H9 (cell line): ENCODE data around the gene HCRTR1. TPM values are rescaled to one million over a fixed set of nuclear protein-coding genes. Genes with fewer than 3 reads are reported as not detected.

Experiments
- DNase-seq: peaks from one replicate; pipeline ENCODE4 v3.0.0-alpha.2; 2017
- H2AFZ ChIP-seq: one replicate; pipeline ENCODE4 v1.6.1; 2013; ENCODE audit warnings: mild to moderate bottlenecking, low read length, control low read depth, moderate library complexity
- H2AK5ac ChIP-seq: 2 replicates; pipeline ENCODE4 v1.6.1; 2013; ENCODE audit warnings: low read length, control low read depth, mixed read lengths; ENCODE audit not compliant: insufficient read length
- H2BK120ac ChIP-seq: one replicate; pipeline ENCODE4 v1.6.1; 2013; ENCODE audit warnings: low read depth, mild to moderate bottlenecking, low read length, control low read depth, inconsistent platforms; ENCODE audit not compliant: poor library complexity, severe bottlenecking
- H2BK12ac ChIP-seq: 2 replicates; pipeline ENCODE4 v1.6.1; 2013; ENCODE audit warnings: low read length, control low read depth, mixed read lengths, low read depth; ENCODE audit not compliant: insufficient read length
- H2BK15ac ChIP-seq: 2 replicates; pipeline ENCODE4 v1.6.1; 2013; ENCODE audit warnings: low read depth, low read length, control low read depth
- H2BK20ac ChIP-seq: one replicate; pipeline ENCODE4 v1.6.1; 2013; ENCODE audit warnings: low read depth, mild to moderate bottlenecking, low read length, control low read depth, inconsistent platforms; ENCODE audit not compliant: poor library complexity, severe bottlenecking
- H2BK5ac ChIP-seq: 2 replicates; pipeline ENCODE4 v1.6.1; 2013; ENCODE audit warnings: low read length, control low read depth, mixed read lengths; ENCODE audit not compliant: insufficient read length
- H3K14ac ChIP-seq: 2 replicates; pipeline ENCODE4 v1.6.1; 2013; ENCODE audit warnings: low read length, control low read depth; ENCODE audit not compliant: insufficient read depth
- H3K18ac ChIP-seq: 2 replicates; pipeline ENCODE4 v1.6.1; 2013; ENCODE audit warnings: low read depth, mild to moderate bottlenecking, mixed read lengths, low read length, control low read depth; ENCODE audit not compliant: insufficient read length
- H3K23ac ChIP-seq: 2 replicates; pipeline ENCODE4 v1.6.1; 2013; ENCODE audit warnings: low read length, control low read depth, mixed read lengths, low read depth; ENCODE audit not compliant: insufficient read length
- H3K23me2 ChIP-seq: 2 replicates; pipeline ENCODE4 v1.6.1; 2013; ENCODE audit warnings: low read depth, mild to moderate bottlenecking, mixed read lengths, low read length, control low read depth; ENCODE audit not compliant: insufficient read length, poor library complexity, severe bottlenecking
- H3K27ac ChIP-seq: 2 replicates; pipeline ENCODE4 v1.5.1; 2013; ENCODE audit warnings: low read length, control low read depth, mixed read lengths, low read depth; ENCODE audit not compliant: insufficient read length
- H3K27me3 ChIP-seq: 2 replicates; pipeline ENCODE4 v1.6.1; 2013; ENCODE audit warnings: low read length, control low read depth, inconsistent platforms; ENCODE audit not compliant: insufficient read depth
- H3K4ac ChIP-seq: 2 replicates; pipeline ENCODE4 v1.6.1; 2013; ENCODE audit warnings: low read depth, mild to moderate bottlenecking, control low read depth, inconsistent platforms, low read length, moderate library complexity
- H3K4me1 ChIP-seq: 2 replicates; pipeline ENCODE4 v1.6.1; 2013; ENCODE audit warnings: low read length, control low read depth, inconsistent platforms; ENCODE audit not compliant: insufficient read depth
- H3K4me2 ChIP-seq: 2 replicates; pipeline ENCODE4 v1.6.1; 2013; ENCODE audit warnings: low read length, control low read depth, mixed read lengths; ENCODE audit not compliant: insufficient read length, insufficient read depth
- H3K56ac ChIP-seq: 2 replicates; pipeline ENCODE4 v1.6.1; 2013; ENCODE audit warnings: low read depth, mild to moderate bottlenecking, mixed read lengths, low read length, control low read depth; ENCODE audit not compliant: insufficient read length
- H3K79me1 ChIP-seq: 2 replicates; pipeline ENCODE4 v1.6.1; 2013; ENCODE audit warnings: low read depth, mild to moderate bottlenecking, moderate library complexity, low read length, control low read depth, inconsistent platforms; ENCODE audit not compliant: insufficient read depth, poor library complexity, severe bottlenecking
- H3K79me2 ChIP-seq: 2 replicates; pipeline ENCODE4 v1.6.1; 2013; ENCODE audit warnings: low read length, control low read depth, inconsistent platforms; ENCODE audit not compliant: insufficient read depth
- H3K9ac ChIP-seq: 2 replicates; pipeline ENCODE4 v1.6.1; 2013; ENCODE audit warnings: low read length, control low read depth, mixed read lengths; ENCODE audit not compliant: insufficient read length; ENCODE audit errors: extremely low read depth
- H3K9me3 ChIP-seq: one replicate; pipeline ENCODE4 v1.6.1; 2013; ENCODE audit warnings: low read depth, low read length, inconsistent platforms; ENCODE audit not compliant: control insufficient read depth
- H3T11ph ChIP-seq: one replicate; pipeline ENCODE4 v1.6.1; 2013; ENCODE audit warnings: mild to moderate bottlenecking, low read length, control low read depth, inconsistent platforms
- H4K20me1 ChIP-seq: one replicate; pipeline ENCODE4 v1.6.1; 2013; ENCODE audit not compliant: control insufficient read depth, insufficient read length, insufficient read depth
- H4K5ac ChIP-seq: 2 replicates; pipeline ENCODE4 v1.6.1; 2013; ENCODE audit warnings: low read depth, mild to moderate bottlenecking, mixed read lengths, low read length, control low read depth; ENCODE audit not compliant: insufficient read length
- H4K8ac ChIP-seq: replicated peaks from 2 replicates; pipeline ENCODE4 v1.6.1; 2013; ENCODE audit warnings: low read length, control low read depth, mixed read lengths, low read depth; ENCODE audit not compliant: insufficient read length
- H4K91ac ChIP-seq: 2 replicates; pipeline ENCODE4 v1.6.1; 2013; ENCODE audit warnings: low read depth, mild to moderate bottlenecking, moderate library complexity, mixed read lengths, low read length, control low read depth; ENCODE audit not compliant: insufficient read length
- H3K27ac Mint-ChIP-seq, 3 experiments: 2 replicates in 2 of 3; 3 replicates in 1 of 3; pipeline ENCODE4 v1.8.0; 2020 to 2021; ENCODE audit warnings: mixed read lengths in 3 of 3, mild to moderate bottlenecking in 1 of 3, moderate library complexity in 1 of 3
- H3K27me3 Mint-ChIP-seq: 2 replicates; pipeline ENCODE4 v1.8.0; 2021; ENCODE audit warnings: low read depth, mild to moderate bottlenecking, moderate library complexity, mixed read lengths
- H3K36me3 Mint-ChIP-seq, 3 experiments: 2 replicates in 2 of 3; 3 replicates in 1 of 3; pipeline ENCODE4 v1.8.0; 2020 to 2021; ENCODE audit warnings: low read depth in 3 of 3, mixed read lengths in 3 of 3; ENCODE audit not compliant: insufficient read depth in 1 of 3
- H3K4me1 Mint-ChIP-seq, 2 experiments: 2 replicates each; pipeline ENCODE4 v1.8.0; 2020; ENCODE audit warnings: mixed read lengths in 2 of 2
- H3K4me3 Mint-ChIP-seq, 2 experiments: 2 replicates in 1 of 2; 3 replicates in 1 of 2; pipeline ENCODE4 v1.8.0; 2020 to 2021; ENCODE audit warnings: mild to moderate bottlenecking in 2 of 2, mixed read lengths in 2 of 2, moderate library complexity in 1 of 2
- H3K9me3 Mint-ChIP-seq, 2 experiments: 2 replicates in 1 of 2; 3 replicates in 1 of 2; pipeline ENCODE4 v1.8.0; 2020; ENCODE audit warnings: mild to moderate bottlenecking in 2 of 2, mixed read lengths in 2 of 2, moderate library complexity in 1 of 2
- WGBS: extraction: QIAGEN DNeasy Blood & Tissue Kit; methylation state at CpG from one replicate; pipeline ENCODE4 v1.1.7; 2013; ENCODE audit warnings: missing lambda C conversion rate, low lambda C conversion rate, mixed read lengths; ENCODE audit not compliant: insufficient read length; ENCODE audit errors: extremely low coverage; 5-methylcytosine and 5-hydroxymethylcytosine counted together
- total RNA-seq: library from RNA; stranded (reverse); gene quantifications from 2 replicates; pipeline ENCODE4 v1.2.1, GENCODE V29; 2021
- TF ChIP-seq, protein P1 (sequence below): fragments of 200-600 bp; sonication (generic); conservative IDR thresholded peaks from 3 replicates; pipeline ENCODE4 v1.8.0; 2021; ENCODE audit warnings: antibody characterized with exemption, mild to moderate bottlenecking

The HCRTR1 gene
- total RNA-seq, 1 experiment from 2014 or later: not detected

DNA sequence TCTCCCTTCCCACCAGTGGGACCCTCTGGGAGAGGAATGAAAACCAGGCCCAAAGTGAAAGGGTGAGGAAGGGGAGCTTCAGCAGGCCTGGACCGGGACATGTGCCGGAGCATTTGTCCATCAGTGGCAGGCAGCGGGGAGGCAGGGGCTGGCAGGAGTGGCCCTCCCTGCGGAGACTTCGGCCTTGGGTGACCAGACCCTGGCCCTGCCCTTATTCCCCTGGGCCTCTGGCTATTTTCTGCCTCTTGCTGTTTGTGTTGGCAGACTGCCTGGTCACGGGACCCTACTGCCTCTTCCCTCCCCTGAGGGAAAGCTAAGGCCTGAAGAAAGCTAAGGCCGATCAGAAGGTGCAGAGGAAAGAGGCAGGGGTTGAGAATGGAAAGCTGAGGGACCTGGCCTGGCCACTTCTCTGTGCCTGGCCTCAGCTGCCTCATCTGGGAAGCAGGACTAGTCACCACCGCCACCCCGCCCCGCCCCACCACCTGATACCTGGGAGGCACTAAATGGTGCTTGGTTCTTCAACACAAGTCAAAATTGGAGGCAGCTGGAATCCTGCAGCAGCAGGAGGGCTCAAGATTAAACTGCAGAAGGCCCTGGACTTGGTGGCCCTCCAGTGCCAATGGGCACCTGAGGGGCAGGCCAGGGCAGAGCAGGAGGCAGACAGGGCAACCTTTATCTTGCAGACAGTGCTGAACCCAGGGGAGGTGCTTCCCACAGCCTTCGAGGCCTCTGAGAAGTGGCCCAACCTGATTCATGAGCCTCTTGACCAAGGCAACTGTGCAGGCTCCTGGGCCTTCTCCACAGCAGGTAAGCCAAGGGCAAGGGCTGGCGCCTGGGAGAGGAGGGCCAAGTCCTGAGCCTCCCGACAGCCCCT is 33.3 kb upstream of the HCRTR1 start:
- no peak overlapping the region for H3K27ac Mint-ChIP-seq
- Histone ChIP-seq H3K79me2 (no peaks in the 10 kb centered on the region), H2BK12ac (no peak overlapping the region), H2BK5ac (no peak overlapping the region), H2AK5ac (no peak overlapping the region), H3T11ph (no peak overlapping the region), H3K4me2 (no peak overlapping the region), H2AFZ (no peak overlapping the region), H3K23ac (no peak overlapping the region), H3K9me3 (no peaks in the 10 kb centered on the region), H3K18ac (no peak overlapping the region), H4K91ac (no peak overlapping the region), H3K79me1 (no peaks in the 10 kb centered on the region), H2BK15ac (no peak overlapping the region), H3K27me3 (no peaks in the 10 kb centered on the region), H2BK20ac (no peak overlapping the region), H2BK120ac (no peak overlapping the region), H4K20me1 (no peaks in the 10 kb centered on the region), H3K23me2 (no peaks in the 10 kb centered on the region), H4K8ac (no peak overlapping the region), H4K5ac (no peak overlapping the region), H3K4me1 (peaks cover 8% of the 10 kb centered on the region; the same call in 1 of the 2 replicates), H3K27ac (no peak overlapping the region), H3K56ac (no peak overlapping the region), H3K14ac (no peak overlapping the region), H3K4ac (no peak overlapping the region), H3K9ac (no peak overlapping the region)
- peaks cover 5% of the 10 kb centered on the region for H3K27me3 Mint-ChIP-seq
- no peaks in the 10 kb centered on the region for H3K36me3 Mint-ChIP-seq
- no CpG with 5 or more reads among the region's 13 CpGs for WGBS
- H3K4me3 Mint-ChIP-seq: no peak overlapping the region
- H3K9me3 Mint-ChIP-seq: no peaks in the 10 kb centered on the region
- TF ChIP-seq, protein P1, sequence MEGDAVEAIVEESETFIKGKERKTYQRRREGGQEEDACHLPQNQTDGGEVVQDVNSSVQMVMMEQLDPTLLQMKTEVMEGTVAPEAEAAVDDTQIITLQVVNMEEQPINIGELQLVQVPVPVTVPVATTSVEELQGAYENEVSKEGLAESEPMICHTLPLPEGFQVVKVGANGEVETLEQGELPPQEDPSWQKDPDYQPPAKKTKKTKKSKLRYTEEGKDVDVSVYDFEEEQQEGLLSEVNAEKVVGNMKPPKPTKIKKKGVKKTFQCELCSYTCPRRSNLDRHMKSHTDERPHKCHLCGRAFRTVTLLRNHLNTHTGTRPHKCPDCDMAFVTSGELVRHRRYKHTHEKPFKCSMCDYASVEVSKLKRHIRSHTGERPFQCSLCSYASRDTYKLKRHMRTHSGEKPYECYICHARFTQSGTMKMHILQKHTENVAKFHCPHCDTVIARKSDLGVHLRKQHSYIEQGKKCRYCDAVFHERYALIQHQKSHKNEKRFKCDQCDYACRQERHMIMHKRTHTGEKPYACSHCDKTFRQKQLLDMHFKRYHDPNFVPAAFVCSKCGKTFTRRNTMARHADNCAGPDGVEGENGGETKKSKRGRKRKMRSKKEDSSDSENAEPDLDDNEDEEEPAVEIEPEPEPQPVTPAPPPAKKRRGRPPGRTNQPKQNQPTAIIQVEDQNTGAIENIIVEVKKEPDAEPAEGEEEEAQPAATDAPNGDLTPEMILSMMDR: no peak
- no peak for DNase-seq
- peaks cover 27 to 37% of the 10 kb centered on the region in 2 experiments for H3K4me1 Mint-ChIP-seq
